DLD1 (cell line): ENCODE data around the gene TAS2R38.
"Not testable (repeated sequence)": the region's sequence is repeated elsewhere in the genome, so short reads cannot be mapped to it uniquely, and the experiment has no call there.

Source experiments
- in situ Hi-C: cut with HindIII; loops from 2 replicates; pipeline ENCODE4 v1.10.0; 2017; ENCODE audit warnings: low sequenced_read_pairs

The TAS2R38 gene

GRCh38 chr7:141973673-141974072, at the start of gene TAS2R38:
Gene TAS2R38 (minus strand): TSS chr7:141973773. CDS start chr7:141973689, 84 bp downstream.
- in situ Hi-C loops: no loop called here

DNA sequence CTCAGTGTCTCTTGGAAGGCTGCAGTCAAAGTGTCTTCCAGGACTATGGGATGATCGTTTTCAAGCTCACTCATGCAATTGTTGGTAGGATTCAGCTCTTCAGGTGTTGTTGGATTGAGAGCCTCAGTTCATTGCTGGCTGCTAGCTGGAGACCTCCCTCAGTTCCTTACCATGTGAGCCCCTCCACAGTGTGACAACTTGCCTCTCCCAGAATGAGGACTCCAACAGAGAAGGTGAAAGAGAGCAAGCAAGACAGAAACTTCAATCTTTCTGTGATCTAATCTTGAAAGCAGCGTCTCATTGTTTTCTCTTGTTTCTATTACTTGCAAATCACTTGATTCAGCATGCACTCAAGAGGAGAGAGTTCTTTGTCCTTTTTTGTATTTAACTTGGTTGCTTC, 44.6 kb upstream of the TAS2R38 start:
- in situ Hi-C loops: no loop called here

GRCh38 chr7:142017451-142017850, 43.9 kb upstream of the TAS2R38 start:
- in situ Hi-C loops: no loop called here

GRCh38 chr7:142012825-142013511, 39.4 kb upstream of the TAS2R38 start:
- in situ Hi-C loops: no loop called here

GRCh38 chr7:142010952-142011548, 37.5 kb upstream of the TAS2R38 start:
- in situ Hi-C loops: no loop called here

DNA sequence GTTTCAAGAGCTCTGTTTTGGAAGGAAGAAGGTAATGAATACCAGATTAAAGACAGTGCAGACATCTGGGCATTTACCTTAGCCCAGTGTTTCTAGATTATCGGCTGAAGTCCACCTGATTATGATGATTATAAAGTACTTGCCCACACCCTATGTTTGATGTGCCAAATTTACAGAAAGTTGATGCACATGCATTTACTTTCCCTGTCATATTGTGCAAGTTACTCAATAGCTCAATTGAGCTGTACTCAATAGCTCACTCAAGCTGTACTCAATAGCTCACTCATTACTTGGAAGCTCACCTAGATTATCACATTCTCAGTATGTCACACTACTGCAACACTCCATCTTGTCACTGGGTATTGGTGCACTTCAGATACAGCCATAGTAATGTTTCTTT, 35.6 kb upstream of the TAS2R38 start:
- in situ Hi-C loops: no loop called here

DNA sequence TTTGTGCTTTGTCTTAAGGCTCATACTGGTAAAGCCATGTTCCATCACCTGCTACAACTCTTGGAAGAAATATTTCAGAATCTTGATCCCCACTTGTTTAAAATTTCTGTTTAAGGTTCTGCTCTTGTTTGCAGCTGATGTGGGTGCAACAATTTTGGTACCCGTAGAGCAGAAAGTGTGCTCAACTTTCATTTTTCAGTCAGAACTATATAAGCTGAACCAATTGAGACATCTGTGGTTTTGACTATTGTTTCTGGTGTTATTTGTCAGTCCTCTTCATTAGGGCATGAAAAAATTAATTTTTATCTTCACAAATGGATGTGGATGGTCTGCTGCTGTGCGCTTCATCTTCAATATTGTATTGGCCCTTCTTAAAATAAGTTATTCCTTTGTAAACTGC, 33.0 kb upstream of the TAS2R38 start:
- in situ Hi-C loops: no loop called here

GRCh38 chr7:142002179-142002578, 28.6 kb upstream of the TAS2R38 start:
- in situ Hi-C loops: no loop called here

- in situ Hi-C loops: no loop called here
Measured at GRCh38 chr7:142001163-142001874, 27.7 kb upstream of the TAS2R38 start.

- in situ Hi-C loops: no loop called here
Measured at GRCh38 chr7:142000244-142000643, 26.7 kb upstream of the TAS2R38 start.

DNA sequence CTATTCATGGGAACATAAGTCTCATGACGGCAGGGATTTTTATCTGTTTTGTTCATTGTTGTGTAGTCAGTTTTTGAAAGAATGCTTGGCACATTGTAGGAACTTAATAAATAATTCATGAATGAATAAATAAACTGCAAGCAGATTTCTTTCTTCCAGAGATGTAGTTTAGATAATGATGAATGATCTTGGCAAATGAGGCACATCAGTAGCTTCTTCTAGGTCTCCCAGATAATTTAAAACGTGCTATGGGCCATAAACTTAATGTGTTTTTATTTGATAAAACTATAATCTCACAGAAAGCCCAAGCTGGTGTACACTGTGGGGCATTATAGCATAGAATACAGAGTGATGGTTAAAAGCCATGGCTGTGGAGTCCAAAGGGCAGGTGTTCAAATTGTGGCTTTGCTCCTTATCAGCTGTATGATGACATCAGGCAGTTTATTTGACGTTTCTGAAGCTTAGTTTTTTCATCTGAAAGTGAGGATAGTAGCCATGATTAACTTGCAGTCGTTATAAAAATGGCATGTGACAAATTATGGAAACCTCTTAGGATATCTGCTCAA, 25.6 kb upstream of the TAS2R38 start:
- in situ Hi-C loops: no loop called here

DNA sequence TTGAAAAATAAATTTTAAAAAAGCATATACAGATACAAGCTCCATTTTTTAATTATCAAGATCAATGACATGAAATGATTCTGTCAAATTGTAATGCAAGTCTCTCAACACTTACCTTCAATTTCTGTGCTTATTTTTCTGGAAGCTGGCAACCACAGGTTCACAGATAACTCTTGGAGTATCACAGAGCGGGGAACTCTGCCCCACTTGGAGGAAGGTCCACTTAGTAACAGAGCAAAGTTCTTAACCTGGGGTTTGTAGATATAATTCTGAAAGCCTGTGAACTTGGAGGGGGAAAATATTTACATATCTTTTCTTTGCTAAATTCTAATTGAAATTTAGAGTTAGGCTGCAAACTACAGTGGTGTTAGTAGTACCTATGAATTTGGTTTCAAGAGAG, 19.8 kb upstream of the TAS2R38 start:
- in situ Hi-C loops: no loop called here

- in situ Hi-C loops: no loop called here
Measured at GRCh38 chr7:141992688-141993087, 19.1 kb upstream of the TAS2R38 start.

DNA sequence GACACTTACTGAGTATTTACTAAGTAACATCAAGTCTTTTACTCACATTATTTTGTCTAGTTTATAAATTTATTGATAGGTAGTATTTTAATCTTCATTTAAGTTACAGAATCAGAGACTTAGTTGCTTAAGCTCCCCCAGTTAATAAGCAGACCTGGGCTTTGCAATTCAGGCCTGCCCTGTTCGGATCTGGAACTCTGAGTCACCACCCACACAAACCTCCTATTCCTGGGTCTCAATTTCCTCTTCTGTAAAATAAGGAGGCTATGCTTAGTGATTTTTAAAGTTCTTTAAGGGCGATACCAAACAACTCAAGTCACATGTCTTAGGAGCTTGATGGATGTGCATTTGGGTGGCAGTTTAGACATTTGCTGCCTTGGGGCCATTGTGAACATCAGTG, 18.6 kb upstream of the TAS2R38 start:
- in situ Hi-C loops: no loop called here

- in situ Hi-C loops: no loop called here
Measured at GRCh38 chr7:141991140-141991539, 17.6 kb upstream of the TAS2R38 start.

DNA sequence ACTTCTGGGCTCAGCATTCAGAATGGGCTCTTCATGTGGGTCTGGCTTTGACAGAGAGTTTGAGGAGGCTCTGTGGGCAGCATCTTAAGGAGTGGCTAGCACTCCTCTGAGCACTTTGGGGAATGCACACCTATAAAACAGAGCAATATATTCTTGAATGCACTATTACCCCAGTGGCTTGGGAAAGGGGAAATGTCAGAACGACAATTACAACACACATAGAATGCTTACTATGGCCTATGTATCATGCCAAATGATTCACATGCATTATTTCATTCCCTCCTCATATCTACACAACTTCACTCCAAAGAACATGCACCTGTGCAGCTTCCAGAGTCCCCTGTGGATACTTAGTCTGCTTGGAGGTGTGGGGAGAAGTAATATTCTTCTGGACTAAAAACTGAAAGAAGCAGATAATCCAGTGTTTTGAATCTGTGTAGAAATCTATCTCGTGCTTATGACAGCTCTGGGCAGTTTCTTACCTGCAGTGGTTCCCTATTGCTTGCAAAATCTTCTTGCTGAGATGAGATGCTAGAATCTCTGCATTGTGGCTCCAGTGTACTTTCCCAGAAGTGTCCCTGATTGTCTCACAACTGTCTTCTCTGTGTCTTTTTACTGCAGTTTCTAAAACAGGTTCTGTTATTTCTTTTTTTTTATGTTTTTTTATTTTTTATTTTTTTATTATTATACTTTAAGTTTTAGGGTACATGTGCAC, 16.6 kb upstream of the TAS2R38 start:
- in situ Hi-C loops: no loop called here

GRCh38 chr7:141987803-141988202, 14.2 kb upstream of the TAS2R38 start:
- in situ Hi-C loops: not testable (repeated sequence)

- in situ Hi-C loops: no loop called here
Measured at GRCh38 chr7:141986923-141987322, 13.3 kb upstream of the TAS2R38 start.

- in situ Hi-C loops: not testable (repeated sequence)
Measured at GRCh38 chr7:141985926-141986325, 12.4 kb upstream of the TAS2R38 start.

DNA sequence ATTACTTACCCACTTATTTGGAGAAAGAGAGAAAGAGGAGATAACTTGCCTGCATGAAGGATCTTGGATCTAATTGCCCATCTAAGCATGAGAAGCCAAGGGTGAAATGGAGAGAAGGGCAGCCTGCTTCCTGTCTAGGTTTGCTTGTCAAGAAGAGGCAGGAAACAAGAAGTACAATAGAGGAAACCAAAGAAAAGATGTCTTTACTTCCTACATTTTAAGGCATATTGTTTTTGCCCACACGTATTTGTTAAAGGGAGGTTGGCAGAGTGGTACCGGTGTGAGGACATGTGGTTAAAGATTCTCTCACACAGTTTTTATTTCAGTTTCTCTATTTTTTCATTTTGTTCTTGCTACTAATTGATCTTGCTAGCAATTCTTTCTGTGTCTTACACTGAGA, 6.0 kb upstream of the TAS2R38 start:
- in situ Hi-C loops: no loop called here

GRCh38 chr7:141978351-141978750, 4.8 kb upstream of the TAS2R38 start:
- in situ Hi-C loops: no loop called here
